PC-9 (cell line): ENCODE data around the gene DICER1.

Experiments
- EZH2 ChIP-seq: fragments of 200-600 bp; sonication (generic); IDR thresholded peaks from 2 replicates; pipeline ENCODE4 v1.8.0; 2017; ENCODE audit warnings: antibody characterized with exemption, low read depth
- TF ChIP-seq, protein P1 (sequence below): fragments of 200-600 bp; sonication (generic); conservative IDR thresholded peaks from 2 replicates; pipeline ENCODE4 v1.6.1; 2017; ENCODE audit warnings: mixed run types, antibody characterized with exemption, mild to moderate bottlenecking, moderate library complexity

DNA sequence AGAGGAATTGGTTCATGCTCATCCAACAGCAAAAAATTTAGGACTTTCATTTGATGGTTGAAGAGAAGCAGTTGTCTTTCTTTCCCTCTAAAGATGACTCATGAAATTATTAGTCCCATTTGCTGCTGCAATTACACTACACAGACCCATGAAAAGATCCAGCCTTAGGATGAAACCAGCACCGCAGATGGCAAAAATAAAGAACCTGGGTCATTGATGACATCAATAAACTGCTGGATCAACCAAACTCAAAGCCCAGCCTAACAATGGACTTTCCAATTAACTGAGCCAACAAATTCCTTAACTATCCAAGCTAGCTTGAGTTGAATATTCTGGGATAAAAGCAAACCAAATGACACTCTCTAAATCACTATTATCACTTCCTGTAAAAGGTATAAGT is 20.7 kb downstream of the DICER1 start:
- TF ChIP-seq, protein P1, sequence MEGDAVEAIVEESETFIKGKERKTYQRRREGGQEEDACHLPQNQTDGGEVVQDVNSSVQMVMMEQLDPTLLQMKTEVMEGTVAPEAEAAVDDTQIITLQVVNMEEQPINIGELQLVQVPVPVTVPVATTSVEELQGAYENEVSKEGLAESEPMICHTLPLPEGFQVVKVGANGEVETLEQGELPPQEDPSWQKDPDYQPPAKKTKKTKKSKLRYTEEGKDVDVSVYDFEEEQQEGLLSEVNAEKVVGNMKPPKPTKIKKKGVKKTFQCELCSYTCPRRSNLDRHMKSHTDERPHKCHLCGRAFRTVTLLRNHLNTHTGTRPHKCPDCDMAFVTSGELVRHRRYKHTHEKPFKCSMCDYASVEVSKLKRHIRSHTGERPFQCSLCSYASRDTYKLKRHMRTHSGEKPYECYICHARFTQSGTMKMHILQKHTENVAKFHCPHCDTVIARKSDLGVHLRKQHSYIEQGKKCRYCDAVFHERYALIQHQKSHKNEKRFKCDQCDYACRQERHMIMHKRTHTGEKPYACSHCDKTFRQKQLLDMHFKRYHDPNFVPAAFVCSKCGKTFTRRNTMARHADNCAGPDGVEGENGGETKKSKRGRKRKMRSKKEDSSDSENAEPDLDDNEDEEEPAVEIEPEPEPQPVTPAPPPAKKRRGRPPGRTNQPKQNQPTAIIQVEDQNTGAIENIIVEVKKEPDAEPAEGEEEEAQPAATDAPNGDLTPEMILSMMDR = no peak
- TF ChIP-seq EZH2 = no peak
